Stimulated activated CD4-positive, alpha-beta T cell treated with anti-CD3 and anti-CD28 coated beads, Interleukin-4, amount 100 ng/mL, for 48 hours (primary cell): ENCODE results near the gene CAMKMT.

Experiments used
- DNase-seq, 2 donors: peaks; one replicate each; pipeline ENCODE4 v3.0.0-alpha.2; 2020; ENCODE audit warnings: low read depth in 2 of 2

The CAMKMT gene

DNA sequence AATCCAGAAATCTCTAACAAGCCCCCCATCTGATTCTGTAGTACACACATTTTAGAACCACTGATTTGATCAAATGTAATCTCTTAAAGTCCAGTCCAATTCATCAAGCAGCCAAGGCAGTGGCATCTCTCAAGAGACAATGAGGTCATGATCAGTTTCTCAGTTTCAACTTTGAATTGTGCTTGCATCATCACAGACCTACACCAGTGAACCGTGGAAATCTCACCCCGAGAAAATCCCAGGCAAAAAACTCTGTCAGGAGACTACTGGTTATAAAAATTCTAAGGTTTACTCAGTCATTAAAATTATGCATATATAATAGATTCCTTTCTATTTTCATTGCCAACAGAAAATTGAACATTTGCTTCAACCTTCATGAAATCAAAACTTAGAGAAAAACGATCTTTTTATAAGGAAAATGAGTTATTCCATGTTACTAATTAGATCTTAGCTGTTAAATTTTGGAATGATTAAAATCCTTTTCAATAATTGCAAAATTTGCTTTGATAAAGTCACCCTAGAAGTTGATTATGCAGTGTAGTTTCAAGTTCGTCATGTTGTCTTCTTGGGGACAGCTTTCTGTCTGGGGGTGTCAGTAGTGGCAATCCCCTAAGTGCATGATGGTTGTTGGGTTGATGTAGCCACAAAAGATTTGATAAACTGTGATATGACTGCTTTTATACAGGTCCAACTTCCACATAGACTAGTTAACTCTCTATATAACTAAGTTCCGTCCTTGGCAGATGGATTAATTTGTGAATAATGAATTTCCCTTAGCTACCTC lies 235.0 kb downstream of the CAMKMT start:
- no peak for DNase-seq

DNA sequence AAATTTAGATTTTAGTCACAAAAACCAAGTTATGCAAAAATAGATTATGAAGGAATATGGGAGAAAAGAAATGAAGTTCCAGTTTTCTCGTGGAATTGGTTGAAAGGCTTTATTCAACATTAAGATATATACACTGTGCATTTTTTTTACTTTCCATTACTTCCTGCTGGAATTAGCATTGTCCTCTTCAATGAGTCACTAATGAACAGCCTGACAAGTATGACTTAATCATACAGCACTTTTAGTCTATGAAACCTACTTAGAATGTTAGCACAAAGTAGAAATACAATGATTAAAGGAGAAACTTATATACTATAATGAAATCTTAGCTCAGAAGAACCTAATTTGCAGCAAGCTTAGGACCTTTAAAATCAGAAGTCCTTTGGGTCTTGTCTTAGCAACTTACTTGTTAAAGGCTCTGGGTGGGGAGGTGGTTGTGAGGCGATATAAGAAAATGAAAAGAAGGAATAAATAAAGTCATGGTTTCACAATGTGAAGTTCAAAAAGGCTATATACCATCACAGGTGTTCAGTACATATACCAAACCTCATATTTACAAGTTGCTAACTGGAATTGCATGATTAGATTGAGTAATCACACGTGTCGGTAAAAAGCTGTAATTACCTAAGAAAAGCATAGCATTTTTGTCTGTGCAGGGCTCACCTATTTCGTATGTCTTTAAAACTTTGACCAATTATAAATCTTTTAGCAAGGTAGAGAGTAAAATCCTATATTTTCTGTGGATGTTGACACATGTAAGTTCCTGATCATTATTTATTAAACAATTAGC lies 236.8 kb downstream of the CAMKMT start:
- DNase-seq, result no peak

DNA sequence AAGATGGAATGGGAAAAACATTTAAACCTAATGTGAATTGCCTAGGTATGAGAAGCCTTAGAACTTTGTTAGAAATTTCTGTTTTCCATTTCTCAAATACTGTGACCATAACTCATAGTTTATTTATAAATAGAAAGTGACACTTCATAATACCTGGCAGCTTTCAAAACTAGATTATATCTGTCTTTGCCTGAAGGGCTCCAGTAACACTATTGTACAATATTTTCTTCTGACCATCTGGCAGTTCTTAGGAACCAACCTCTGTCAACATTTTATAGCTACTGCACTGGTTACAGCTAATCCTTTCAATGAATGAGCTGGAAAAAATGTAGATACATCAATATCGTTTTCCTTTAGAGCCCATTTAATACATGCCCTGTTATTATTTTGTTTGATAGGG lies 237.4 kb downstream of the CAMKMT start:
- no peak for DNase-seq

DNA sequence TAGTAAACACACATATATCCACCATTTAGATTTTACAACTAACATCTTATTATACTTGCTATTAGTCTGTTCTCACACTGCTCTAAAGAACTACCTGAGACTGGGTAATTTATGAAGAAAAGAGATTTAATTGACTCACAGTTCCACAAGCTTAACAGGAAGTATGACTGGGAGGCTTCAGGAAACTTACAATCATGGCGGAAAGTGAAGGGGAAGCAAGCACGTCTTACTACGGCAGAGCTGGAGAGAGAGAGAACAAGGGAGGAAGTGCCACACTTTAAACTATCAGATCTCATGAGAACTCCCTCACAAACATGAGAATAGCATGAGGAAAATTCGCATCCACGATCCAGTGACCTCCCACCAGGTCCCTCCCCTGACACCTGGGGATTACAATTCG lies 240.7 kb downstream of the CAMKMT start:
- DNase-seq, result no peak

DNA sequence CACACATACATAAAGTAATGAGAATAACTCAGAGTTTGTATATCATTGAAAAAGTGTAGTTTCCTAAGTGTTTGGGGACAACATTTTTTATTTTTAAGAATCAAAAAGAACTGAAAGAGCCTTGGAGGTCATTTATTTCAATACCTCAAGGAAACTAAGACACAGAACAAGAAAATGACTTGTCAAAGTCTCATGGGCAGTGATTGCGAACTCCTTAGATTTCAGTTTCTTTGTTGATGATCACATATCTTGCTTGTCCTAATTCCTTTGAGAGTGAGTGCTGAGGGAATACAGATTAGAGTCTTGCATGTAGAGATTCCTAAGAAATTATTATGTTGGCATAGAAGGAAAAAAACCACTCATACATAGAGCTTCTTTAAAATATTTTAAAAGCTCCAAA lies 243.8 kb downstream of the CAMKMT start:
- no peak for DNase-seq

DNA sequence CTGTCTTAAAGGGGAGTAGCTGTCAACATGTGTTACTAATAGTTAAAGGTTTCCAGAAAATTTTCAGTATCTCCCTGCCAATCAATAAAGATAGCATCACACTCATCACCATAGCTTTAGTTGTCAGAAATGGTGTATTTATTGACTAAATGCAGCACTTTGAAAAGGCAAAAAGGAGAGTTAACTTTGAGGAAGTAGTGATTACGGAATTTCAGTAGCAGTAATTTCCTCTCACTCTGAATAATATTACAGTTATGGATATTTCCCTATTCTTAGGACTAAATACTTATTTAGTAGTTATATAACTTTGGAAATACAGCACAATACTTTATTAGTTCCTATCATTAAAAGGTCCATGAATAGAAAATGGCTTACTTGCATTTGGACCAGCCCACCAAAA lies 250.5 kb downstream of the CAMKMT start:
- DNase-seq, result no peak

DNA sequence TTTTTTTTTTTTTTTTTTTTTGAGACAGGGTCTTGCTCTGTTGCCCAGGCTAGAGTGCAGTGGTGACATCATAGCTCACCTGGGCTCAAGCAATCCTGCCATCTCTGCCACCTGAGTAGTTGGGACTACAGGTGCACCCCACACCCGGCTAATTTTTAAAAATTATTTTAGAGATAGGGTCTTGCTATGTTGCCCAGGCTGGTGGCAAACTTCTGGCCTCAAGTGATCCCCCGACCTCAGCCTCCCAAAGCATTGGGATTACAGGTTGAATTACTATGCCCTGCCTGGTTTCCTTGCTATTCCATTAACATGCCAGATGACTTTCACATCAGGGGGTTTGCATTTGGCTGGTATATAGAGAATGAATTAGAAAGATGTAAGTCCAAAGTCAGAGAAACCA lies 253.2 kb downstream of the CAMKMT start:
- DNase-seq, result no peak

DNA sequence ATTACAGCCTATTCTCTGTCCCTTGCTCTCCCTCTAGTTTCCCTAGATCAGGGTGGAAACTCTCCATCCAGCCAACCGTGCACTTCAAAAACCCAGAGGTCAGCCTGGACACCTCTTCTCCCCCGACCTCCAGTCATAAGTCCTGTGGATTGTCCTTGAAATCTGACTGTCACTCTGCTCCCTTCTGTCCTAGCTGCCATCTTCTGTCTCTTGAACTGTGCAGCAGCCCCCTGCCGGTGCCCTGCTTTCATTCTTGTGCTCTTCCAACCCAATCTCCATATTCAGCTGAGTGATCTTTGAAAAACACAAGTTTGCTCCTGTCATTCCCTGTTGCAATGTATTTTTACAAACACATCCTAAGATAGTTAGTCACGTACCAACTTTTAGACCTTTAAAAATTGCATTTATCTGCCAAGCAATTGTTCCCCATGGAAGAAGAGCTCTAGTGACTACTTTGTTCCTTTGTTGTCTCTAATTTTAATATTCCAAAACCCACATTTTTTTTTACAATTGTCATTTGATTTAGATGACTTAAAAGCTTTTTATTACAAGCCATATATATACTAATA lies 254.3 kb downstream of the CAMKMT start:
- DNase-seq, result no peak

DNA sequence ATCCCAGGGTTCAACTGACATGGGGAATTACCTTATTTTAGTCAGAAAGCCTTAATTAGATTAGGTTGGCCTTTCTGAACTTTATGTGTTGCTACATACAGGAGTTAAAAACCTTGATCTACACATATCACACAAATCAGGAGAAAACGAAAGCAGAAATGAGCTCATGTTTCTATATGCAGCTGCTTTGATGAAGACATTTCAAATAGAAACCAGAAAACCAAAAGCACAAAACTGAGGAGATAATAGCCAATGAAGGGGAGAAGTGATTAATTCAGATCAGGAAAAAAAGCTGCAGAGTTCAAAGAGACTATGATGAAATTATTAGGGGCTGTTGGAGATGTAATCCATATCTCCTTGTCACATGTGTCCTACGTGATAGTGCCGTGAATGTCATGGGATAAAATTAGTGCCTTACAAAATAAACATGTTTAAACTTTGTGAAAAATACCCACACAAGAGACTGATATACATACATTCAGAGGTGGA lies 255.0 kb downstream of the CAMKMT start:
- no peak for DNase-seq

DNA sequence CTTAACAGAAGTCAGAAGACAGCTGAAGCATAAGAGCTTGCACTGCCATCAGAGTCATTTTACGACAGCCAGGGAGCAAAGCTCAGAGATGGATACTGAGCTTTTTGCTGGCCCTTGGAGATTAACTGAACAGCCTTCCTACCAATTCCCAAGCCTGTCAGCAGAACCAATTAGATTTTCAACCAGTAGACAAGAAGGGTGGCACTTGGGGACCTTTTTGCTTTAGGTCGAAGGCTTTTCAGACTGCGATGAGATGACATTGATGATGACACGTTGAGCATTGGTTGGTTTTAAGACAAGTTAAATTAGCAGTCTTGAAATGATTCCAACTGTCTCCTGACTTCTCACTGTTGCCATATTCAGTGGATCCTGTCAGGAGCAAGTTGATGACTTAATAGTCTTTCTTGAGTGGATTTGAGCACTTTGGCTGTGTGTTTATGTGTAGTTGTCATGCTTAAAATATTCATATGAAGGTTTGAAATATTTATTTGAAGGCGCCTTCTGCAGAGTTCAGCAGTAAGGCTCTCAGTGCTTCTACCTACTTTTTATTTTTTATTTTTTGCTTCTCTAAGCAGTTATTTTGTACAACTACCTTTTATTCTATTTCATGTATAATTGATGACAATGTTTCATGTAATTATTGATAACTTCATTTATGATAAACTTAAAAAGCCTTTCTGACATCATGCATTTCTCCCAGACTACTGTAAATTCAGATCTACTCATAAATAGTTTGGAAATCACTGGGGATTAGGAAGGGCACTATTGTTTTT lies 256.7 kb downstream of the CAMKMT start:
- DNase-seq, result no peak

DNA sequence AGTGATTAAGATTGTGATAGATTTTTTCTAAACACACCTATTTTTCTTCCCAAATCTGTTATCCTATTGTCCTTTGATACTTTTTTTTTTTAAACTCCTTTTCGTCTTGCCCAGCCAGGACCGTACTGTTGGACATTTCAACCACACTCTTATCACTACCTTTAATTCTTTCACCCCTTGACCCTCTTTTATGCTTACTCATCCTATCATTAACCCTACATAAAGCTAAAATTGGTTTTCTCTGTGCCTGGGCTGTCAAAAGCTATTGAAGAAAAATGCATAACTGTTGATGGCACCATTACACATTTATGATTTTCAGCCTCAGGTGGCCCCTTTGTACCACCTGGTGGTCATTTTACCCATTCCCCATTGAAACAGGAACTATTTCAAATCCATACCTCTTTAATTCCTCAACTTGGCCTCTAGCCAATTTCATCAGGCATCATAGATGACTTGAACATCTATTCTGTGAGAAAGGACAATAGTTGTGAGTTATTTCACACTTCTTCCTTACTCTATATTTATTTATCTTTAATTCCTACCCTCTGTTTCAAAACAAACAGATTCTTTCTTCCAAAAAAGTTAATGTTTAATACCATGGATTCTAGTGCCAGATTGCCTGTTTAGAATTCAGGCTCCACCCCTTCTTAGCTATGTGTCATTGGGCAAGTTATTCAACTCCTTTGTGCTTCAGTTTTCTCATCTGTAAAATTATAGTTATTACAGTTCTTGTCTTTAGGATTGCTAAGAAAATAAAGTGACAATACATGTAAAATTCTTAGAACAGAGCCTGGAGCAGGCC lies 258.6 kb downstream of the CAMKMT start:
- no peak for DNase-seq

DNA sequence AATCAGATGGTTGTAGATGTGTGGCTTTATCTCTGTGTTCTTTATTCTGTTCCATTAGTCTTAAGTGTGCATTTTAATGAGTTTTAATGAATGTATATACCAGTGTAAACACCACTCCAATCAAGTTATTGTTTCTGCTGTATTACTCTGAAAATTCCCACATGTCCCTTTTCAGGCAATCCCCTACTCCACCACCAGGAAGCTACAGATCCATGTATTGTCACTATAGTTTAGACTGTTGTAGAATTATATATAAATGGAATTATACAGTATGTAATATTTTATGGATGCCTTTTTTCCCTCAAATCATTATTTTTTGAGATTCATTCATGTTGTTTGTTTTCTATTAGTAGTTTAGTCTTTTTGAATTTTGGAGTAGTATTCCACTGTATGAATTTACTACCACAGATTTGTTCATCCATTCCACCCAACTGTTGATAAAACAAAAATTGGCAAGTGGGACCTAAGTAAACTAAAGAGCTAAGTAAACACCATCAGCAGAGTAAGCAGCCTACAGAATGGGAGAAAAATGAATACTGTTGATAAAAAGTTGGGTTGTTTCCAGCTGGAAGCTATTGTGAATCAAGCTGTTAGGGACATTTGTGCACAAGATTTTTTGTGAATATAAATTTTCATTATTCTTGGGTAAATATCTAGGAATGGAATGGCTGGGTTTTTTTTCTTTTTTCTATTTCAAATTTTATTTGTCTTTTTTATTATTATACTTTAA lies 262.0 kb downstream of the CAMKMT start:
- no peak for DNase-seq

DNA sequence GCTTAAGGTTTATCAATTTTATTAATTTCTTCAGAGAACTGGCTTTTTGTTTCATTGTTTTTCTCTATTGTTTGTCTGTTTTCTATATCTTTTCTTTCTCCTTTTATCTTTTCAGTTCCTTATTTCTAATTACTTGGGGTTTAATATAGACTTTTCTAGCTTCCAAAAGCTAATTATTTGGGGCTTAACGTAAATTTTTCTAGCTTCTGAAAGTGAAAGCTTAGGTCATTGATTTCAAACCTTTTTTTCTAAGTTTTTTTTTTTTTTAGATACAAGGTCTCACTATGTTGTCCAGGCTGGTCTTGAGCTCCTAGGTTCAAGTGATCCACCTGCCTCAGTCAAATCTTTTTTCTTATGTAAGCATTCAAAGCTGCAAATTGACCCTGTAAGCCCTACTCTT lies 266.6 kb downstream of the CAMKMT start:
- no peak for DNase-seq

DNA sequence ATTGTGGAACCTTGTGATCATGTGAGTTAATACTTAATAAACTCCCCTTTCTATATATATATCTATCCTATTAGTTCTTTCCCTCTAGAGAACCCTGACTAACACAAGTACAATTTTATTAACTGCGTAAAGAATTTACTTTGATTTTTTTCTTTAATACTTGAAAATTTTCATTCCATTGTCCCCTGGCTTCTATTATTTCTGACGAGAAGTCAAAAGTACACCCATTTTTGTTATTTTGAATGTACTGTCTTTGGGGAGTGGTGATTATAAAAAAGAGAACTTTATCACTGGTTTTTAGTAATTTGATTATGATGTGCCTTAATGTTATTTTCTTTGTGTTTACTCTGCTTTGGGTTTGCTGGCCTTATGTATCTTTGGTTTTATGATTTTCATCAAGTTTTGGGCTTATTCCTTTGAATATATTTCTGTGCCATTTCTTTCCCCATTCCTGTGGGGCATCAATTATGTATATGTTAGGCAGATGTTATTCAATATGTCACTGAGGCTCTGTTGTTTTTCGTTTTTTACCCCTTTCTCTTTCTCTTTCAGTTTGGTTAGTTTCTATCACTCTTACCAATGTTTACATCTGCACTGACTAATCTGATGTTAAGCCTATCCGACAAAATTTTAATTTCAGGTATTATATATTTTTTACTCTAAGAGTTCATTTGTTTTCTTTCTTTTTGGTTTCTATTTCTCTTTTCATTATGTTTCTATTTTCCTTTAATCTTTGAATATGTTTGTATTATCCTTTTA lies 271.4 kb downstream of the CAMKMT start:
- no peak for DNase-seq

DNA sequence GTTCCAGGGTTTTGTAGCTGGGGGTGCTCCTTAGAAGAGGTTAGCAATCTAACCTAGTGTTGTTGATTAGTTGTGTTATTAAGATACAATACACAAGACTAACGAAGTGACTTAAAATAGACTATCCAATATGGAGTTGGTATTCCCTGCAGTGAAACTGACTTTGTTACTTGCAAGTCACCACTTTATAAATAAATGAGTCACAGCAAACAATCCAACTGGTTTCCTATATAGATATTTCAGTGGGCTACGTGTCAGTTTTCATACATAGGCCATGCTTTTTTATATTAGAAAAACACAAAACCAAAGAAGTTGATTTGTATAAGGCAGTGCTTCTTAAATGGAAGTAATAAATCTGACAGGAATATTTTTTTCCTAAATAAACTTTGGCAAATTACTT lies 274.0 kb downstream of the CAMKMT start:
- DNase-seq, result no peak

DNA sequence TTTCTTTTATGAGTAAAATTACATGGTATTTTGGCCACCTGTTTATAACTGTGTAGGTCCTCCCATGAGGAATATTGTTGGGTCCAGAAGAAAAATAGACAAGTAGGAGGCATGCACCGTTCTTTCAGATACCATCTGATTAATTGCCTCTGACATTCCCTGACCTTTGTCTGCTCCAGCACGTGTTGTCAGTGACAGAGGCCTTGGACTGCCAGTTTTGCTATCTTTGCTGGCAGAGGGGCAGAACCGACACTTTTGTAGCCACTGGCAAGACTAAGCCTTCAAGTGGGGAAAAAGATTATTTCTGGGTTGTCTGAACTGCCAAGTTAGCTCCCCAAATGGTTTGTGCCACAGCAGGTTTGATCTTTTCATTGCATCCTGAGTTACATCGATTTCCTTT lies 276.9 kb downstream of the CAMKMT start:
- no peak for DNase-seq

DNA sequence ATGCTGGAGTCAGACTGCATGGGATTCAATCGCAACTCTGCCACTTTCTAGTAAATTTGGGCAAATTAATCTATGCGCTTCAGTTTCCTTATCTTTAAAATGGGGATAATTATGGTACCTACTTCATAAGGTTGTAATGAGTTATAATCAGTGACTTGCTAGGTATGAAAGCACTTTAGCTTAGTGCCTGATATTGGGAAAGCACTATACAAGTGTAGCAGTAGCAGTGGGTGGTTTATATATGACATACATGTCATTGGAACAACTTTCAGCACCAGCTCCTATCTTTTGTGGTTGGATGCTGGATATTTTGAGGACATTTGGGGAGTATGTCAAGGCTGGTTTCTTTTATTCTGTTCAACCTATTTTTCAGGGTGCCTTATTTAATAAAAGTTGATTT lies 277.7 kb downstream of the CAMKMT start:
- DNase-seq, result no peak

DNA sequence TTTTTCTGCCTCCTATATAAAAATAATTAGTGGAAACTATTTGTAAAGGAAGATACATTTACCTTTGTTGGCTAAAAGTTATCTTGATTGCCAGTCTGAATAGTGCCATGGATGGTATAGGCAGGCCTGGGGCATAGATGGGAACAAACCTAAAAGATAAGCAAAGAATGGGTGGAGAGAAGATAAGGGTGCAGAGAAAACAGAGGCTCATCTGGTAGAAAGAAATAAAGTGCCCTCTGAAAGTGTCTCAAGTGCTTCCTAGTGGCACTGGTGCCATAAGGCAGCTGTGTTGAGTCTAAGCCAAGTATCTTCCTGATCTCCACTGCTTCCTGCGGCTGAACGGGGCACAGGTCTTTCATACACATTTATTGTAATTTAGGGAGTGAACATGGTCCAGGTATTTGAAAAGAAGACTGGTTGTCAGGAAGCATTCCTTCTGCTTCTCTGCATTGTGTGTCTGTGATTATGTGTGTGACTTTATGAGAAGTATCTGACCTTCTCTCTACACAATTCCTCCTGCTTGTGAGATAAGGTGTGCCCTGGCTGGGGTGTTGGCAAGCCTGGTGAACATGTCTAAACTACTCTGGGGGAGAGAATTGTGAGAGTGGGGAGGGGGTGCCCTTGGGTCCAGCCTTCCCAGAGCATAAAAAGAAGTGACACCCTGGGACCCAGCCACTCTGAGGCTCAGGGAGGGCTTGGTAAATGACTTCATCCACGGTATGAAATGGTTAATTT lies 280.5 kb downstream of the CAMKMT start:
- no peak for DNase-seq

DNA sequence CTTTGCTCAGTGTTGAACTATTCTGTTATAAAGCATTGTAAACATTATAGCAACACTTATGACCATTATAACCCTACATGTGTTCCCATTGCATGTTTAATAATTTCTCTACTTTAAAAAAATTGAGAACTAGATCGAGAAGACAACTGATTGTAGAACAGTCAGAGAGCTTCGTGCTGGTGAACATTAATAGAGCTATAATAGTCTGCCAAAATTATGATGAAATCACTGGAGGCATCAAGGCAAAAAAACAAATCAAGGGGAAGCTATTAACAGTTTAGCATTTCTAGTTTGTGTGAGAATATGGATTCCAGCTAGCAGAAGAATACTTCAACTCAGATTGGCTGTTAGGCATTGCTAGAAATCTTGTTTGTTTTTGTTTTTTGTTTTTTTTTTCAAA lies 284.2 kb downstream of the CAMKMT start:
- DNase-seq, result no peak
